SKM-1 (cell line): ENCODE measurements around the gene ROR2.

Experiments used
- DNase-seq: peaks from one replicate; lab custom pipeline; 2025; ENCODE audit not compliant: unreplicated experiment; lab: John Stamatoyannopoulos, UW

Gene ROR2

DNA sequence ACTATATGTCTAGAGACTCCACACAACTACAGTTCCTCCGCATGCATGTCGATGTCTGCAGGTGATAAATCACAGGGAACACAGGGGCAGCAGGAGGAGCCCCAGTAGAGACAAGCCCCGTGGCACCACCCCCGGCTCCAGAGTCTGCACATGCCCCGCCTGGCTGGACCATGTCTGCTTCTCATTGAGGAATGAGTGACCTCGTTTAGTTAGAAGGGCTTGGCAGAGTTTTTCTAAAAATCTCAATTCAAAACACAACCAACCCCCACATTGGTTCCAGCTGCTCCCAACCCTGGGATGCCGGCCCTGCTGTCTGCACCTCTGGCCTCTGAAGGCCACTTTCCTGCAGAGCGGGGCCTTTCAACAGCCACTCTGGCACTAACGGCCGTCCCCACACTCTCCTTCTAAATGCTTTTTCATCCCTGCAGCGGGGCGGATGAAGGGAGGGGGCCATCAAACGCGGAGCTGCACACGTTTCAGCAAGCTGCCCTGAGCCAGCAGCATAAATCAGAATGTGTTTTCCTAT, 106.3 kb downstream of the ROR2 start:
- DNase-seq, result no peak

DNA sequence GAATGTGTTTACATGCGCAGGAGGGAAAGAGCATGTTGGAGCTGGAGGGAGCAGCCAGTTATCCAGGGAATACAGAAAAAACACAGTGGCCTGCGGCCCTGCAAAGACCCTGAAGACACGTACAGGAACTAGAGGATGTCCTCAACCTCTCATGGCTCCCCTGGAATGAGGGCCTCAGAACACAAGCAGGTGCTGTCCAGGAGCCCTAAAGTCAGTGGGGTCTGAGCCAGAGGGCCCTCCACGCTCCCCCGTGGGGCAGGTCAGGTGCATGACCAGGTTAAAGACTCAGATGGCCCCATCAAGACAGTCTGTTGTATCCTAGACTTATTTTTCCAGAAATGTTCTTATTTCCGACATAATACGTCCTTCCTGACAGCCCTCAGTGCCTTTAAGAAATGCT, 106.9 kb downstream of the ROR2 start:
- DNase-seq, result no peak

DNA sequence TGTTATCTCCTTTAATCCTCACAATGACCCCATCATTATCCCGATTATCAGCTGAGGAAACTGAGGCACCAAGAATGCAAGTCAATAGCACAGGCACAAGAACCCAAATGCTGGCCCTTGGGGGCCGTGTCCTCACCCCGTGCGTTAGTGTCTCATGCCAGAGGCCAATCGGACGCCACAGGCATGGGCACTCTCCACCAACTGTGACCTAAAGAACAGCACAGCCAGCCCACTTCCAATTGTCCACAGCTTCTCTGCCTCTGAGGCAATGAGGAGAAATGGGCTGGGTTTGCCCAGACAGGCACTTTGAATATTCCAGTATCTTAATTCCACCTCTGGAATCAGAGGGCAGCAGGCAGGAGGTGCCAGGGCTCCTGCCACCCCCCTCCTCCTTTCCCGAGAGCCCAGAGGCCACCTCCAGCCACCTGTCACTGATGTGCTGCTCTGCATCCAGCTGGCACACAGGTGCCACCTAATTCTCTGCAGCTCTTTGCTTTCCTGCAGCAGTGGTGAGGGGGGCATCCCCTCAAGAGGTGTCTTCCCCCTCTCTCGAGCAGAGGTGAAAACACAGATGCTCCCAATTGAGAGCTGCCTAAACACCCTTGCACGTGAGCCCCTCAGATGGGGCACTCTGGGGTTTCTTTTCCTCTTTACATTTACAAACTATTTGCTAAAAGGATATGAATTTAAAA, 107.5 kb downstream of the ROR2 start:
- DNase-seq, result no peak

DNA sequence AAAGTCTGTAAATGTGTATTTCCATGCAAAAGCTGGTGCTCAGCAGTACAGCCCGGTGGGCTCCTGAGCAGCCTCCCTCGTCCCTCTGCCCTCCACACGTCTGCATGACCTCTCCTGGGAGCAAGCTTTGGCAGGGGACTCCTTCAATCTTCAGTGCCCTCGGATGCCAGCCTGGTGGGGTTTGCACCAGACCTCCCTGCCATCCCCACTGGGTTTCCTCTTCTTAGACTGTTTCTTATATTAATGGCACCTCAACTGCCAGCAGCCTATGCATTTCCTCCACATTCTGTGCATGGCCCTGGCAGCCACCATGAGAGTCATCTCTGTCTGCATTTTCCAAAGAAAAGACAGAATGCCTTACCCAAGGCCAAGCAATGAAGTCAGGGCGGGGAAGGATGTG, 108.4 kb downstream of the ROR2 start:
- no peak for DNase-seq

DNA sequence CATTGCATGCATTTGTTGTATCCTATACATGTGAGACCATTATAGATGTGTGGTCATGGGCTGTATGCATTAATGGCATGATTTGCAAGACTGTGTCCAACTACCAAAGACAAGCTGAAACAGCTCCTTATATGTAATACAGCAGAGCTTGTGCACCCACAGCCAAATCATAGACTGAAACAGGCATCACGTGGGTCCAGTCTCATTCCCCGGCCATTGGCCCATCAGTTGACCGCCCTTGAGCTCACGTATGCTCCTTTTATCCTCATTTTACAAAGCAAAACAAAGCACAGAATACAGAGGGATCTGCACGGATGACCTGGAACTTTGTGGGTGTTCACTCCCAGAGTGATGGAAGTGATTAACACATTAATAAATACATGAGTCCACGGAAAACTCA, 109.1 kb downstream of the ROR2 start:
- DNase-seq, result no peak

DNA sequence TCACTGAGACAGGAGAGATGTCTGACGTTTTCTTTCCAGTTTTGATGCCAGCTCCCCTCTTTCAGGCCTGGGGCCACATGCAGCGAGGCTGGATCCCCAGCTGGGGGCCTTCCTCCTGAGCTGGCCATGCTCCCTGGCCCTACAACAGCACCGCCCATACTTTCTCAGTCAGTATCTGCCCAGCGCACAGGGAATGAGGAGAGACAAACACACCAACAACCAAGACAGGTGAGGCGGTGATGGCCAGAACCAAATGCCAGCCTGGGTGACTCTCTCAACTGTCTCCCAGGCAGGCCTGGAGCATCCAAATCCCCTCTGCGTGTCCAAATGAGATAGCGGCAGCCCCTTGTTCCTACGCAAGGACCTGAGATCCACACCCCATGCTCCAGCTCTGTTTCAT, 109.6 kb downstream of the ROR2 start:
- no peak for DNase-seq

DNA sequence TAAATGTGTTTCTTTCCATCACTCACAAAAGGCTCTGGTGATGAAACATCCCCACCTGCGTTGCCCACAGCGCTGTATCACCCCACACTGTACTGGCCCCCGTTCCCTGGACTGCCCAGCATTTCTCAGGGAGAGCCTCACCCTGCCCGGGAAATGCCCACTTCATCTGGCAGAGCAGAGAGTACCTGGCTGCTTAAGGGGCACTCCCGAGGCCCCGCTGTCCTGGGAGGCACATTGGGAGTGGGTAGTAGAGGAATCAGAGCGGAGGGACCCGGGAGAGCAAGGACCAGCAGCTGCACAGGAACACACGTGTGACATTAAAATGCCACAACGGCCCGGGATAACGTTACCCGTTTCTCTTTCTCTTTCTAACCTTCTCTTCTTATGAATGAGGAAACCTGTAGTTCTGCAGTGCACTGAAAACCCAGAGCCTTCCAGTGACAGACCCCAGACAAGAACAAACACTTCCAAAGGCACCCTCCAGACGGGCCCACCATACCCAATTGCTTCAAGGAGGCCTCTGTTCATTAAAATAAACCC, 110.0 kb downstream of the ROR2 start:
- DNase-seq, result no peak

DNA sequence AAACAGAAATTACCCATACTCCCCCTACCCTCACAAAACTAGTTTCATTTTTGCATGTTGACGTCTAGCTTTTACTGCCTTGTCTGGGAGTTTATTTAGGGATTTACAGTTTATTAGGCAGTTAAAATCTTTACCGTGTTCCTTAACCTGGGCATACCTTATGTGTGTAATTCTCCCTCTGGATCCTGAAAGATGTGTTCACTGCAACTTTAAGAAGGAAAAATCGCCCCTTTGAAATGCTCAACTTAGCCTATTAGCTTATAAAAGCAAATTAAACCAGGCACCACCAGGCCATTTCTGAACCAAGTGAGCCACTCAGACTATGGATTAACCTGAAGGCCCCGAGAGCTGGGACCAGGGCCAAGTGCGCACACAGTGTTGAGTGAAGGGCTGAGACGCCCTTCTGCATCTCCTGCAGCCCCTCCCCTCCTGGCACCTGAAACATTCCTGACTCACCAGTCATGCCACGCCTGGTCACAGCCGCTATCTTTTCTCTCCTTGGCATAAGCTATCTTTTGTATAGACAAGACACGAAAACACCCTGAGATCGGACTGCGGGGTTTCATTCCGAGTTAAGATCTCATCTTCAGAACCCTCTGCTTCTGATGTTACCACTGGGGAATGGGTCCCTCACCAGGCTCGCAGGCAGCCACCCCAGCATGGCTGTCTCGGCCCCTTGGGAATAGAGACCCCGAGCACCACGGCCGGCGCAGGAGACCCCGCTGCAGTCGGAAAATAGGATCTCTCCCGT, 111.9 kb downstream of the ROR2 start:
- DNase-seq, result no peak

DNA sequence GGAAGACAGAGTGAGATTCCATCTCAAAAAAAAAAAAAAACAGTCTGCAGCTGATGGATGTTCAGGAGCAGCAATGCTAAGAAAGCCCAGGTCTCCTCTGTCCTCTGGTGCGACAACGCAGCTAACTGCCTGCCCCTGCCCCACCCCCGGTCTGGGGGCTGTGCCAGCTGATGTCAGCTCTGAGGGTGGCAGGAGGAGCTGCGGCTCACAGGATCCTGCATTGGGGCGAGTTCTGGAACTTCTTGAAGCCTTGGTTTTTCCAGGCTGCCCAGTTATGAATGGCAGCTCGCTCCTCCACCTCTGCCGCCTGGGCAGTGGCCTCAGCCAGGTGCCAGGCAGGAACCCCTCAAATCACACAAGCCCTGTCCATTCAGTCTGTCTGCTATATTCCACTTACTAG, 113.5 kb downstream of the ROR2 start:
- no peak for DNase-seq

DNA sequence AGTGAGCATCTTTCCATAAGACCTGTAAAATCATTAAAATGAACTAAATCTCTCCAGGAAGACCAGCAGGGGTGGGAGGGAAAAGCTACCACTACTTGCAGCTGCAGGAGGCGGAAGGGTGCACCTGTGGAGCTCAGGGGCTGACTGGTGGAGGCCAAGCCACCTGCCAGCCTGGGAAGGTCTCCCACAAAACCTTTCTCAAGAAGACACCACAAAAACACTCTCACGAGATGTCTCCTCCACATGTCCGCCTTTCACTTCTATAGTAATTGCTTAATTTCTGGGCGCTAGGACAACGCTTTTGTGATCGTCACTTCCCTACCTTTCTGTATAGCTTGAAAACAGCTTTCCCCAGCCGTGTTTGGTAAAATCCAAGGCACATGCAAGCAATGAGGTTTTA, 114.4 kb downstream of the ROR2 start:
- DNase-seq, result no peak

DNA sequence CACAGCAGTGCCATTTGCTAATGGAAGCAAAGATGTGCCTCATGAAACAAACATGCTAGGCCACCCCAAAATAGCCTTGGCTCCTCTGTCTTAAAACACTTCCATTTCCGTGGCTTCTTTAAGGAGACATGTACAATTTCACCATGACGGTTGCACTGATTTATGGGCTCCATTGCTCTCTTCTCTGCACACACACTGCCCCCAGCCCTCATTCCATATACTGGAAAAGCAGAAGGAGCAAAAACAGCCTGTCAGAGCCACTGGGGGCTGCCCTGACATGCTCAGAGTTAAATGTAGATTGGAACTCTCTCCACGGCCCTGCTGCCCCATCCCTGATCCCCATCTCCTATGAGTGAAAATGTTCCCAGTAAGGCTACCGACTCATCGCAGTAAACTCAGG, 114.8 kb downstream of the ROR2 start:
- DNase-seq, result no peak

DNA sequence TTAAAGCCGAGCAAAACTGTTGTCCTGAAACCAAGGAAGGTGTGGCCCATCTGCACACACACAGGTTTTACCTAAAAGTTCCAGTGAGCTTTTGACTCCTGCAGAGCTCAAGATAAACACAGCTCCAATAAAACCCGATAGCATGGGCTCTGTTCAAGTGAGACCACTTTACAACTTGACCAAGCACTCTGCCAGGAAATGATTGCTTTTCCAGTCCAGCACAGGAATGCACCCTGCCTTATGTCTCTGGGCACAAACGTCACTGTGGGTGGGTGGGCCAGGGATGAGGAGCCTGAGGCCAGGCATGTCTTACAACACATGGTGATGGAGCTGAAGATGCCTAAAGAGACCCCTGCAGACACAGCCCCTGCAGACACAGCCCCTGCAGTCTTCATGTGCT, 115.3 kb downstream of the ROR2 start:
- no peak for DNase-seq

DNA sequence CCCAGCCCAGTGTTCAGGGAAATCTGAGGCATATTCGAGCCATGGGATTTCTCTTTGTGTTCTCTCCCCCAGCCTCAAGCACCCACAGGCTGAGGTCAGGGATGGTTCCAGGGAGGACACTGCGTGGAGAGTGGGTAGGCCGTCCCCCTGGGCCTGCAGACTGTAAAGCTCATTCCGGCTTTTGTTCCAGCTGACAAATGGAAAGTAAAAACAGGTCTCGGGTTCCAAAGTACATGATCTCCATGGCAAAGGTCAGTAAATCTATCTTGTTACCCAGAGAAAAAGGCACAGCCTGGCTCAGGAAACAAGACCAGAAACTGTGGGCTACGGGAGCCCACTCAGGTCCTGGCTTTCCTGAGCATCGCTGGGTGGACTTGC, 116.2 kb downstream of the ROR2 start:
- DNase-seq, result no peak

DNA sequence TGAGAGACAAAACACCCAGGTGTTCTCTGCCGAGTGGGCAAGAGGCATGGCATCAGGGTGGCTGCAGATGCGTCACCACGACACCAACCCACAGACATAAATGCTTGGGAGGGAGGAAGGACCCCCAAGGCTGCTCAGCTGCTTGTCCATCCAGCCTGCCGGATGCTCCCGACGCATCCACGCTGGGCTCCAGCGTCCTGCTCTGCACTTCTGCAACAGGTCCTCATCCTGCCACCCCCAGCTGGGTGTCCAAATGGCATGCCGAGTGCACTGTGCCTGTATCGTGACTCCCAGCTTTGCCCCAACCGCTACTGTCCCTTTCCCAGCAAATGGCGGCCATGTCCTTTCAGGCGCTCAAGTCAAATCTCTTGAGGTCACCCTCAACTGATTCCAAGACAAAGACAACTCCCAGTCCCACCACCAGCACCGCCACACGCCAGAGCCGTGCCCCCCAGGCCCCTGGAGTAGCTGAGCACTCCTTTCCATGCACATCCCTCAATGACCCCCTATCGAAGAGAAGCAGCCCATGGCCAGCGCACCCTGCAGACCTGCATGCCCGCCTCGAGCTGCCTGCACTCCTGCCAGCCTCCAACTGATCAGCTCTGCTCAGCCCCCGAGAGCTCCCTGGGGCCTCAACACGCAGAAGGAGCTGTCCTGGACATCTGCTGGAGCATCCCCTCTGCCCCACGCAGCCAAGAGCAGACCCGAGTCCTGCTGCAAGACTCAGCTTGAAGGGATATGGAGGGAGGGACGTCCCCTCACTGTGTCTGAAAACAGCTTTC, 116.7 kb downstream of the ROR2 start:
- DNase-seq, result no peak

DNA sequence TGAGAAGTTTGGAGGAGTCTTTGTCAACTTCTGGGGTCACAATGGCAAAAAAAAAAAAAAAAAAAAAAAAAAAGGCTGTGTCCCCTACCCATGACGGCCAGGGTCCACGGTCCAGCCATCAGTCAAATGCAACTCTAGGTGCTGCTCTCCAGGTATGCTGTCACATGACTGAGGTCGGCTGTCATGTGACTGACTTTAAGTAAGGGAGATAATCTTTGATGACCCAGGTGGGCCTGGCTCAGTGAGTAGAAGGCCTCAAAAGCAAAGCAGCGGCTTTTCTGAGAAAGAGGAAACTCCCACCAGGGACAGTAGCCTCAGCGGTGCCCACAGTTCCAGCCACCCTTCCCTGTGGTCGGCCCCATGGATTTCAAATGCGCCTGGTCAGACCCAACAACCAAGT, 117.7 kb downstream of the ROR2 start:
- no peak for DNase-seq

DNA sequence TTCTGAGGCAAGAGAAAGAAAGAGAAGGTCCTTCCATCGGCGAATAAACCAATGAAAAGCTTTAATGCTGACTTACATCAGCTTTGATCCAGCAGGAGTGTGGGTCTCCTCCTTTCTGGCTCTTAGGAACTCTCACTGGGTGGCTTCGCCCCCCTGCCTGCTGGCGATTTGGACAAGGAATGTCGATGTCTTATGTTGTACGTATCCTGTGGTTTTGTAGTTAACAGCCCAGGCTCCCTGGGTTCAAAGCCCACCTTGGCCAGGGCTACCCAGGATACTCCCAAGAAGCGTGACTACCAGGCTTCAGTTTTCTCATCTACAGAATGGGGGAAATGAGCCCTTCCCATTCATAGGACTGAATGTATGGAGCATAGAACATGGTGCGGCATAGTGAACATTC, 124.2 kb downstream of the ROR2 start:
- DNase-seq, result no peak

DNA sequence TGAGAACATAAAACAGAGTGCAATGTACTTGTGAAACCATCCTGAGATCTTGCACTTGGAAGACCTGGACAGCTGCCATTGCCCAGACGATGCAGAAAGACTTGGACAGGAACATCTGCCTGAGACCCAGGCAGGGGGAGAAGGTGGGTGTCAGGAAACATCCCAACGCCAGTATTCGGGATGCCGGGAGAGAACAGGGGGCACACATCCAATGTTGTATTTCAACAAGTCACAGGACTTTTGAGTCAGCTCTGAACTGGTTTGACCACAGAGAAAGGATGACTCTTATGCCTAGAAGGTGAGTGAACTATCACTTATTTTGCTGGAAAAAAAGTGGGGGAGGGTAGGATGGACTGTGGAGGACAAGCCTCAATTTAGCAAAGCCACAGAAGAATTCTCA, 124.6 kb downstream of the ROR2 start:
- no peak for DNase-seq

DNA sequence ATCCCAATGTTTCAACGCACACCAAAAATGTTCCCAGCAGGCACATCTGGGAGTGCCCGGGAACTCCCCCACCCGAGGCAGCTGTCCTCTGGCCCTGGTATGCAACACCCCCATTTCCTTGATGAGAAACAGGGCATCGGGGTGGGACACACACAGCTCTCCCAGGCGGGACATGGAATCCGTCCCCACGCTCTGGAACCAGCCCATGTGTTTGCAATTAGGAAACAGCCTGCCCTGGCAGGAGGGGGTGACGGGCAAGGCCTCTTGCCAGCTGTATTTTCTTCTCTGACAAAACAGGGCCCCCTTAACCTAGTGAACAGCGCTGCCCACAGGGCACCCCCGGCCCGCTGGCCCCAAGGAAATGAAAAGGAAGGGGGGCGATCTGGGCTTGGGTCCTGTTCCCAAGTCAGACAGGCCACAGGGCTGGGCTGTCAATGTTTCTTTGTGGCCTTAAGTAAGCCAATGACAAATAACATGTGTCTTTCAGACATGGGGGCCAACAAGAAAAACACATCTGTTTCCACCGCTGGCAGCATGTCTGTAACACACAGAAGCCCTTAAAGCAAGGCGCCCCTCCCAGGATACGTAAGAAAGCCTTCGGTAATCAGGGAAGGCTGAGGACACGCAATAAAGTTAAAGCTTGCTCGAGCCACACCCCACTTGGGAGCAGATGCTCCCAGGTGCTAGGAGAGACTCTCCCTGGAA, 125.3 kb downstream of the ROR2 start:
- no peak for DNase-seq

DNA sequence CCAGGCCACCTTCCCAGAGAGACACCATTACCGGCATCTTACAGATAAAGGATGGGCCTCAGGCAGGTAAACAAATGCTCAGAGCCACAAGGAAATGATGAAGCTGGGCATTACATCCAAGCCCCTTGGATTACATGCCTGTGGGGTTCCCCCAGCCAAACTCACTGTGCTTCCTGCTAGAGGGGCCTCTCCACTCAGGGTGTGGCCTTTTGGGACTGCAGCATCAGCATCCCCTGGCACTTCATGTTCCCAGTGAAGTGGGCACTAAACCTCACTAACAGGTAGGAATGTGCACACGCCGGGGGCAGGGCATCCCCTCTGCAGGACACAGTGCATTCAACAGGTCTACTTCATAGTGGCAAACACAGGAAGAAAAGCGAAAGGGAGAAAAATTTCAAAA, 125.9 kb downstream of the ROR2 start:
- no peak for DNase-seq

DNA sequence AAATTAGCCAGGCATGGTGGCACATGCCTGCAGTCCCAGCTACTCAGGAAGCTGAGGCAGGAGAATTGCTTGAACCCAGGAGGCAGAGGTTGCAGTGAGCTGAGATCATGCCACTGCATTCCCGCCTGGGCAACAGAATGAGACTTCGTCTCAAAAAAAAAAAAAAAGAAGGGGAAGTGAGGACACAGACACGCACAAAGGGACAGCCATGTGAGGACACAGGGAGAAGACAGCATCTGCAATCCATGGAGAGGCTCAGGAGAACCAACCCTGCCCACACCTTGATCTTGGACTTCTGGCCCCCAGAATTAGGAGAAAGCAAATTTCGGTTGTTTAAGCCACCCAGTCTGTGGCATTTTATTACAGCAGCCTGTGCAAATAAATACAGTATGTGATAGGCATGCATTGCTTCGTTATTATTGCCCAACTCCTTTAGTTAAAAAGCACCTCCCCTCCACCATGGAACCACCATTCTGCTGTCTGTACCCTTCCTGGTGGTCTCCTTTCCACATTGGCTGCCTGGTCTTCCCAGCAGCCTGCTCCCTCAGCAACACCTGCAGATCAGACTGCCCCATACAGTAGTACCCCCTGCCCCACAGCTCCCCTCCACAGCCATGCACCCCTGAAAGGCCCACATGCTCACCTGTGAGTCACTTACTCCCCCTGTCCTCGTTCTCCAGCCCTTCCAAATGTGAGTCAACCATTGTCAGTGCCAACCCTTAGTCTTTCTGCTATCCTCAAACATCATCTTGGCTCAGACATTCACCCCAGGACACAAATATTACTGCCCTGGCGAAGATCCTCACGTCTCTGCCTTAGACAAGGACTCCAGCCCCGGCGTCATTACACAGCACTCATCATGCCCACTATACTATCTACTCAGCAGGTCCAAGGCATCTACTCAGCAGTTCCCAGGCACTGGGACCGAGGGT, 128.8 kb downstream of the ROR2 start:
- no peak for DNase-seq
